Mucosa of descending colon (tissue), 3 donors: Measurements from ENCODE around the gene CDS2. TPM values are rescaled to one million over a fixed set of nuclear protein-coding genes. Genes with fewer than 3 reads are reported as not detected.

Source experiments
- ATAC-seq: fragments of 200-7000 bp; cut with Tn5 transposase; one replicate; pipeline ENCODE4 v1.9.1; 2020; ENCODE audit warnings: mild to moderate bottlenecking, moderate library complexity
- DNase-seq, 3 donors: peaks; one replicate each; pipeline ENCODE4 v3.0.0-alpha.2; 2020
- H3K36me3 ChIP-seq: fragments of 200-600 bp; one replicate; pipeline ENCODE4 v1.8.0; 2021; ENCODE audit warnings: low read depth, mild to moderate bottlenecking
- H3K4me1 ChIP-seq: fragments of 200-600 bp; one replicate; pipeline ENCODE4 v1.8.0; 2021; ENCODE audit warnings: low read depth, mild to moderate bottlenecking
- H3K4me3 ChIP-seq: fragments of 200-600 bp; one replicate; pipeline ENCODE4 v1.8.0; 2021; ENCODE audit warnings: mild to moderate bottlenecking
- H3K9me3 ChIP-seq: fragments of 200-600 bp; one replicate; pipeline ENCODE4 v1.8.0; 2021; ENCODE audit warnings: mild to moderate bottlenecking
- intact Hi-C, 2 donors: fragments of 100-400 bp; cut with DNase I in 1 of 2; cut with micrococcal nuclease in 1 of 2; formaldehyde crosslinking; loops; one replicate each; pipeline versions ENCODE4 v1.11.0 to v1.11.1; 2022; cut with DNase I, micrococcal nuclease
- total RNA-seq, 3 donors: library from RNA; stranded (reverse); fragmentation: NEBNext Ultra II Directional in 2 of 3; extraction: Animal tissue kit (Norgen Biotek cat#: 25700) in 2 of 3; gene quantifications; one replicate each; pipeline versions ENCODE4 v1.2.1 to v1.2.4, GENCODE V29; 2021 to 2023
- TF ChIP-seq, protein P1 (sequence below): fragments of 200-600 bp; IDR thresholded peaks from one replicate; pipeline ENCODE4 v1.8.0; 2022; ENCODE audit warnings: antibody characterized with exemption, mild to moderate bottlenecking
- donor health status: DM: no; HTN: no; CAD: no; lungs with moderate emphysema.
- donor health status: DM: no; HTN: no; CAD: no.
- donor health status: DM: no; HTN: yes; CAD: no.

Gene CDS2
- total RNA-seq, 3 donors from 2014 or later: 37.9 to 59.5 (median 39.6) TPM

DNA sequence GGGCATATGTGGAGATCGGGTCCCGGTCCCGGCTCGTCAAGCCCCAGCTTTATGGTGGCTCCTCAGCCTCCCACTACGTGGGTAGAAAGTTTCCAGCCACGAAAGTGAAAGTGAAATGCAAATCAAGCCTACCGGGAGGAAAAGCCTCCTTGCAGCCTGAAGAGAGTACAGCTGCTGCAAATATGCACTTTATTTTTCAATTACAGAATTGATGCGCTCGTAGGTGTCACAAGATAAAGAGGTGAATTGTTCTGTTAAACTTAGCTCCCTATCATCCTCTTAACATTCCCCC, 6.7 kb upstream of the CDS2 start:
- ATAC-seq: no peak
- Histone ChIP-seq H3K4me3 (peak overlapping the region; percentile 68), H3K4me1 (peaks cover 12% of the 10 kb centered on the region), H3K36me3 (no peaks in the 10 kb centered on the region), H3K9me3 (no peaks in the 10 kb centered on the region)
- intact Hi-C loops: no loop called here
- TF ChIP-seq, protein P1, sequence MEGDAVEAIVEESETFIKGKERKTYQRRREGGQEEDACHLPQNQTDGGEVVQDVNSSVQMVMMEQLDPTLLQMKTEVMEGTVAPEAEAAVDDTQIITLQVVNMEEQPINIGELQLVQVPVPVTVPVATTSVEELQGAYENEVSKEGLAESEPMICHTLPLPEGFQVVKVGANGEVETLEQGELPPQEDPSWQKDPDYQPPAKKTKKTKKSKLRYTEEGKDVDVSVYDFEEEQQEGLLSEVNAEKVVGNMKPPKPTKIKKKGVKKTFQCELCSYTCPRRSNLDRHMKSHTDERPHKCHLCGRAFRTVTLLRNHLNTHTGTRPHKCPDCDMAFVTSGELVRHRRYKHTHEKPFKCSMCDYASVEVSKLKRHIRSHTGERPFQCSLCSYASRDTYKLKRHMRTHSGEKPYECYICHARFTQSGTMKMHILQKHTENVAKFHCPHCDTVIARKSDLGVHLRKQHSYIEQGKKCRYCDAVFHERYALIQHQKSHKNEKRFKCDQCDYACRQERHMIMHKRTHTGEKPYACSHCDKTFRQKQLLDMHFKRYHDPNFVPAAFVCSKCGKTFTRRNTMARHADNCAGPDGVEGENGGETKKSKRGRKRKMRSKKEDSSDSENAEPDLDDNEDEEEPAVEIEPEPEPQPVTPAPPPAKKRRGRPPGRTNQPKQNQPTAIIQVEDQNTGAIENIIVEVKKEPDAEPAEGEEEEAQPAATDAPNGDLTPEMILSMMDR: peak; percentile 8
- DNase-seq: no peak

GRCh38 chr20:5122873-5123260, 3.9 kb upstream of the CDS2 start:
- Histone ChIP-seq H3K36me3 (peaks cover 5% of the 10 kb centered on the region), H3K9me3 (no peaks in the 10 kb centered on the region), H3K4me1 (peaks cover 12% of the 10 kb centered on the region), H3K4me3 (no peak overlapping the region)
- TF ChIP-seq, protein P1: no peak
- intact Hi-C loops: no loop called here
- DNase-seq: no peak
- no peak for ATAC-seq

- no peaks in the 10 kb centered on the region for H3K9me3 ChIP-seq
- H3K4me1 ChIP-seq: peaks cover 8% of the 10 kb centered on the region
- ATAC-seq (peak; percentile 38), DNase-seq (peak; percentile 60 to 81 (median 74))
- intact Hi-C loops: loop anchor here (5.0 kb wide), 1 partner anchor 65 kb away; no protein-coding TSS in a partner anchor
- peaks cover 5% of the 10 kb centered on the region for H3K36me3 ChIP-seq
- TF ChIP-seq, protein P1: no peak
- peak overlapping the region; percentile 97 for H3K4me3 ChIP-seq
Measured at GRCh38 chr20:5127204-5127858, 523 bp downstream of the CDS2 start.

DNA sequence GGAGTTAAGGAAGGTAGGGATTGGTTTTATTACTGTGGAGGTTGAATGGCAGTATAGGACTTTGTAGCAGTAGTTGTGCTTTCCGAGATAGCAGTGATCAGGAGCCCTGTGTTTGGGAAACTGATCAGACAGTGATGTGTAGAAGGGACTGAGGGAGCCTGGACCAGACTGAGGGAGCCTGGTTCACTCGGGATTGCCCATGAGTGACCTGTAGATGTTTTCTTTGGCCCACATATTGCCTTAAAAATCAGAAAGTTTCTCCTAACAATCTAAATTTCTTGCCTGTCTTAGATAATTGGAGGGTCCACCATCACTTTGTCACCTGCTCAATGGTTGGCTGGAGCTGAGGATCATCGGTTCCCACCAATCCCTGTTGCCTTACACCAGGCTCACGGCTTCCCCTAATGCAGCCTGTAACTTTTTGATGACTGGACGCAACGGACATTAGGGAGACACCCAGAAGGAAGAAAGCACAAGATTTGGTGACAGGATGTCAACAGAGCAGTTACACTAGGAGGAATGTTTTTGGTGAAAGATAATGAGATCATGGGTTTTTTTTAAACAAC, 1.1 kb downstream of the CDS2 start:
- Histone ChIP-seq H3K36me3 (peaks cover 5% of the 10 kb centered on the region), H3K4me1 (peaks cover 8% of the 10 kb centered on the region), H3K9me3 (no peaks in the 10 kb centered on the region), H3K4me3 (no peak overlapping the region)
- DNase-seq (no peak), ATAC-seq (no peak)
- TF ChIP-seq, protein P1: no peak
- intact Hi-C loops: loop anchor here (5.0 kb wide), 1 partner anchor 64 kb away; no protein-coding TSS in a partner anchor

DNA sequence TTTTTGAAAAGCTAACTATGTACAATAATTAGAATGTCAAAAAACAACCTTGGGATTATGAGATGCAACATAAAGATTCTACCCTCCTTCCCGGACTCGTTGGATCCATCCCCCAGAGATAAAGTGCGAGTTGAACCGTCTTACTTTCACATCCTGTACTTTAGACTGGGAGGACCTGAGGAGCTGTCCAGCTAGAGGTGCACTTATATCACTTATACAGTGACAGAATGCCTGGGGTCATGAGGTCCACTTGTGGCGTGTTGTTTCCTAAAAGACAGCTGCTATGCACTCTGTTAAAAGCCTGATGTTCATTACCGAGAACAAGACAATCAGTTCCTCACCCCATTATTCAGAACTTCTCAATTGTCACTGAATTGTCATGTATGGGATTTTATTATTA, 2.1 kb downstream of the CDS2 start:
- TF ChIP-seq, protein P1: no peak
- intact Hi-C loops: loop anchor here (5.0 kb wide), 1 partner anchor 63 kb away; no protein-coding TSS in a partner anchor
- Histone ChIP-seq H3K4me1 (peaks cover 8% of the 10 kb centered on the region), H3K4me3 (no peak overlapping the region), H3K36me3 (peaks cover 5% of the 10 kb centered on the region), H3K9me3 (no peaks in the 10 kb centered on the region)
- no peak for ATAC-seq
- DNase-seq: no peak
